H1 (cell line): Measurements from ENCODE around the gene NCK2.

ENCODE experiments used
- CEBPB ChIP-seq: IDR thresholded peaks from 2 replicates; pipeline ENCODE4 v1.6.1; 2012; ENCODE audit warnings: low read depth, low read length
- CHD7 ChIP-seq: fragments of 300-600 bp; sonication (generic); IDR thresholded peaks from 2 replicates; pipeline ENCODE4 v1.7.1; 2012; ENCODE audit warnings: low read length, moderate library complexity, mild to moderate bottlenecking, inconsistent platforms; ENCODE audit not compliant: insufficient replicate concordance
- CREB1 ChIP-seq: IDR thresholded peaks from 2 replicates; pipeline ENCODE4 v1.6.1; 2012; ENCODE audit warnings: inconsistent platforms
- EP300 ChIP-seq, 2 experiments: IDR thresholded peaks; 1 replicate in 1 of 2; 2 replicates in 1 of 2; pipeline ENCODE4 v1.6.1; 2011 to 2012; ENCODE audit warnings: low read depth in 2 of 2, low read length in 2 of 2, mild to moderate bottlenecking in 2 of 2, borderline replicate concordance in 1 of 2, inconsistent platforms in 1 of 2, moderate library complexity in 1 of 2
- EZH2 ChIP-seq: fragments of 200-600 bp; sonication (generic); IDR thresholded peaks from 2 replicates; pipeline ENCODE4 v1.7.1; 2012; ENCODE audit warnings: low read depth, mild to moderate bottlenecking, moderate library complexity, low read length, inconsistent platforms; ENCODE audit not compliant: severe bottlenecking
- HDAC2 ChIP-seq, 2 experiments: fragments of 300-600 bp in 1 of 2; sonication (generic) in 1 of 2; IDR thresholded peaks; 2 replicates each; pipeline ENCODE4 v1.6.1; 2011 to 2012; ENCODE audit warnings: low read depth in 2 of 2, low read length in 2 of 2, mild to moderate bottlenecking in 2 of 2, moderate library complexity in 2 of 2, borderline replicate concordance in 1 of 2, inconsistent platforms in 1 of 2
- JUND ChIP-seq: IDR thresholded peaks from 2 replicates; pipeline ENCODE4 v1.6.1; 2011; ENCODE audit warnings: mild to moderate bottlenecking, improper control_type of control experiment, low read length
- KDM5A ChIP-seq: fragments of 200-600 bp; IDR thresholded peaks from 2 replicates; pipeline ENCODE4 v1.7.1; 2012; ENCODE audit warnings: mild to moderate bottlenecking, low read length, inconsistent platforms, mixed read lengths
- POLR2A ChIP-seq, 2 experiments: IDR thresholded peaks; 1 replicate in 1 of 2; 2 replicates in 1 of 2; pipeline ENCODE4 v1.6.1; 2011; ENCODE audit warnings: low read depth in 2 of 2, low read length in 2 of 2, mild to moderate bottlenecking in 2 of 2; ENCODE audit errors: control extremely low read depth in 1 of 2
- RNF2 ChIP-seq: fragments of 200-900, 300-1000 bp; sonication (generic); IDR thresholded peaks from 2 replicates; pipeline ENCODE4 v1.7.1; 2016; ENCODE audit warnings: borderline replicate concordance, low read depth, mild to moderate bottlenecking, antibody characterized with exemption, low read length; ENCODE audit not compliant: poor library complexity, severe bottlenecking; ENCODE audit errors: missing control alignments
- SP1 ChIP-seq: IDR thresholded peaks from 2 replicates; pipeline ENCODE4 v1.6.1; 2011; ENCODE audit warnings: low read depth, low read length
- SRF ChIP-seq: IDR thresholded peaks from 2 replicates; pipeline ENCODE4 v1.6.1; 2011; ENCODE audit warnings: mild to moderate bottlenecking, low read depth, low read length, moderate library complexity
- YY1 ChIP-seq: IDR thresholded peaks from 2 replicates; pipeline ENCODE4 v1.6.1; 2011; ENCODE audit warnings: low read depth, mild to moderate bottlenecking, low read length
- TF ChIP-seq, protein P1 (sequence below), 3 experiments: IDR thresholded peaks; 1 replicate in 2 of 3; 2 replicates in 1 of 3; pipeline versions ENCODE4 v1.5.1 to v1.6.1; 2011; ENCODE audit warnings: low read length in 3 of 3, mild to moderate bottlenecking in 3 of 3, inconsistent platforms in 2 of 3, low read depth in 1 of 3, moderate library complexity in 1 of 3; ENCODE audit not compliant: insufficient read depth in 1 of 3; ENCODE audit errors: control extremely low read depth in 1 of 3

- TF ChIP-seq POLR2A (IDR thresholded peaks at IDR 0.05; ENCODE audit: control extremely low read depth in 1 of 2, low read depth in 2 of 2, low read length in 2 of 2) = no peak
- TF ChIP-seq, protein P1, sequence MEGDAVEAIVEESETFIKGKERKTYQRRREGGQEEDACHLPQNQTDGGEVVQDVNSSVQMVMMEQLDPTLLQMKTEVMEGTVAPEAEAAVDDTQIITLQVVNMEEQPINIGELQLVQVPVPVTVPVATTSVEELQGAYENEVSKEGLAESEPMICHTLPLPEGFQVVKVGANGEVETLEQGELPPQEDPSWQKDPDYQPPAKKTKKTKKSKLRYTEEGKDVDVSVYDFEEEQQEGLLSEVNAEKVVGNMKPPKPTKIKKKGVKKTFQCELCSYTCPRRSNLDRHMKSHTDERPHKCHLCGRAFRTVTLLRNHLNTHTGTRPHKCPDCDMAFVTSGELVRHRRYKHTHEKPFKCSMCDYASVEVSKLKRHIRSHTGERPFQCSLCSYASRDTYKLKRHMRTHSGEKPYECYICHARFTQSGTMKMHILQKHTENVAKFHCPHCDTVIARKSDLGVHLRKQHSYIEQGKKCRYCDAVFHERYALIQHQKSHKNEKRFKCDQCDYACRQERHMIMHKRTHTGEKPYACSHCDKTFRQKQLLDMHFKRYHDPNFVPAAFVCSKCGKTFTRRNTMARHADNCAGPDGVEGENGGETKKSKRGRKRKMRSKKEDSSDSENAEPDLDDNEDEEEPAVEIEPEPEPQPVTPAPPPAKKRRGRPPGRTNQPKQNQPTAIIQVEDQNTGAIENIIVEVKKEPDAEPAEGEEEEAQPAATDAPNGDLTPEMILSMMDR (IDR thresholded peaks at IDR 0.05; ENCODE audit: control extremely low read depth in 1 of 3, insufficient read depth in 1 of 3, low read depth in 1 of 3, low read length in 3 of 3) = no peak
- TF ChIP-seq KDM5A = no peak
- TF ChIP-seq EP300 (IDR thresholded peaks at IDR 0.05; ENCODE audit: borderline replicate concordance in 1 of 2, low read depth in 2 of 2, low read length in 2 of 2) = no peak
- no peak for TF ChIP-seq CREB1
- TF ChIP-seq SP1 = no peak
- TF ChIP-seq JUND = no peak
- no peak for TF ChIP-seq EZH2
- TF ChIP-seq CHD7 = no peak
- TF ChIP-seq YY1 = no peak
- no peak for TF ChIP-seq RNF2
- TF ChIP-seq CEBPB = no peak
- TF ChIP-seq HDAC2 (IDR thresholded peaks at IDR 0.05; ENCODE audit: borderline replicate concordance in 1 of 2, low read depth in 2 of 2, low read length in 2 of 2) = no peak
- no peak for TF ChIP-seq SRF
Measured at GRCh38 chr2:105906481-105906880, 161.8 kb downstream of the NCK2 start.
